Calu3 (cell line): ENCODE data around the gene ZNF581. TPM values are rescaled to one million over a fixed set of nuclear protein-coding genes. Genes with fewer than 3 reads are reported as not detected.
A peak's percentile ranks its signal among the peaks of the same experiment; 100 is the strongest.

Experiments used
- BruUV-seq: library from RNA; stranded (reverse); fragments of 400-500 nt; replicated peaks from 2 replicates; lab custom pipeline; 2021; lab: Mats Ljungman, UMichigan
- CTCF ChIA-PET: fragments of 300-600 bp; sonication (Branson Sonifier 250); formaldehyde crosslinking; loops from one replicate; lab custom pipeline; 2022; ENCODE audit warnings: antibody characterized with exemption; lab: Charles Lee
- DNase-seq: peaks from one replicate; pipeline ENCODE4 v3.0.0; 2022
- H3K27ac Mint-ChIP-seq: one replicate; pipeline ENCODE4 v1.8.0; 2022; ENCODE audit warnings: mixed read lengths; ENCODE audit not compliant: unreplicated experiment
- H3K27me3 Mint-ChIP-seq: one replicate; pipeline ENCODE4 v1.8.0; 2022; ENCODE audit warnings: mixed read lengths; ENCODE audit not compliant: unreplicated experiment
- H3K36me3 Mint-ChIP-seq: one replicate; pipeline ENCODE4 v1.8.0; 2022; ENCODE audit warnings: mild to moderate bottlenecking, moderate library complexity, mixed read lengths; ENCODE audit not compliant: insufficient read depth, unreplicated experiment
- H3K4me1 Mint-ChIP-seq: one replicate; pipeline ENCODE4 v1.8.0; 2022; ENCODE audit warnings: mild to moderate bottlenecking, low read depth, mixed read lengths; ENCODE audit not compliant: unreplicated experiment
- H3K4me3 Mint-ChIP-seq: one replicate; pipeline ENCODE4 v1.8.0; 2022; ENCODE audit warnings: mild to moderate bottlenecking, low read depth, moderate library complexity, mixed read lengths; ENCODE audit not compliant: unreplicated experiment
- H3K9me3 Mint-ChIP-seq: one replicate; pipeline ENCODE4 v1.8.0; 2022; ENCODE audit warnings: low read depth, mixed read lengths; ENCODE audit not compliant: unreplicated experiment
- CTCF ChIP-seq: fragments of 200-600 bp; IDR thresholded peaks from one replicate; pipeline ENCODE4 v1.8.0; 2022; ENCODE audit warnings: antibody characterized with exemption; ENCODE audit not compliant: unreplicated experiment
- intact Hi-C: fragments of 100-400 bp; cut with micrococcal nuclease; formaldehyde crosslinking; loops from one replicate; pipeline ENCODE4 v1.10.0; 2022; ENCODE audit not compliant: unreplicated experiment
- total RNA-seq: library from RNA; stranded (reverse); gene quantifications from 2 replicates; pipeline ENCODE4 v1.2.3, GENCODE V29; 2022

The ZNF581 gene
- total RNA-seq, 1 experiment from 2014 or later: 33.1 TPM

DNA sequence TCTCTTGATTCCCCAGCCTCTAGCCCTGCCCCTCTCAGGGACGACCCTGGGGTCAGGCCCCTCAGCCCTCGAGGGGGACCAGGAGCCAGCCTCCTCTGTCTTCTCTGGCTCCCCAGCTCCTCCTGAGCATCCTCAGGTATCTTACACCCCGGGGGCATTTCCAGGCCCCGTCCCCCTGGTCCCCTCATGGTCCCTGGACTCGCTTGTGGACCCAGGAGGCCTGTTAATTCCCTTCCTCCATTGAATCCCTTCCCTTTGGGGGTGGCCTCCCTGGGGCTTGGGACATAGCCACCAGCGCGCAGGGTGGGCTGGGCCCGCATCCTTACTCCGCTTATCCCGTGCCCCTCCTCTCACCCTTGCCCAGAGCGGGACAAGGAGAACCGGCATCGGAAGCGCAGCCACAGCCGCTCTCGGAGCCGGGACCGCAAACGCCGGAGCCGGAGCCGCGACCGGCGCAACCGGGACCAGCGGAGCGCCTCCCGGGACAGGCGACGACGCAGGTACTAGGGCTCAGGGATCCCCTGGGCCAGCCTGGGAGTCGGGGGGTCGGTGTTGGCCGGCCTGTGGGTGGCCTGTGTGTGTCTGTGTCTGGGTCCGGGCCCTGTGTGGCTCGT, 15.5 kb downstream of the ZNF581 start:
- Mint-ChIP-seq H3K4me3 (peak overlapping the region; percentile 34), H3K27ac (peak overlapping the region; percentile 24), H3K4me1 (peaks cover 40% of the 10 kb centered on the region), H3K36me3 (peaks cover 90% of the 10 kb centered on the region), H3K9me3 (no peaks in the 10 kb centered on the region), H3K27me3 (no peaks in the 10 kb centered on the region)
- CTCF ChIA-PET: interaction anchor here (0.5 kb wide), 1 partner anchor 24 kb away, joined by 5 read pairs; no protein-coding TSS in a partner anchor
- BruUV-seq: no TSS peak
- no peak for DNase-seq
- TF ChIP-seq CTCF: no peak
- intact Hi-C loops: loop anchor here (10.0 kb wide), 1 partner anchor 146 kb away; no protein-coding TSS in a partner anchor

DNA sequence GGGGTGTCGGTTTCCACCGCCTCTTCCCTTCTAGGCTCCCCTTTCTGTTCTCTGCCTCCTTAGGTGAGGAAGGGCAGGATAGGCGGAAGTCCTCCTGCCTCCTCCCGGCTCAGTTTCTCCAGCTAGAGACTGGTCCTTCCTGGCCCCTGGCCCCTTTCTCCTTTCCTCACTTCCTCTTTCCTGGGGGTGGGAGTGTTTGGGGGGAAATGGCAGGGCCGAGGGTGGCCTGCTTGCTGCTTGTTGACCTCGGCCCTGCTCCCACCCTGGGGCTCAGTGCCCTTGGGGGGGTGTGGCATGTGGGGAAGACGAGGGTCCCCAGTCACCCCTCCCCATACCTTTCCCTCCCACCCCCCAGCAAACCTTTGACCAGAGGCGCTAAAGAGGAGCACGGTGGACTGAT, 16.4 kb downstream of the ZNF581 start:
- Mint-ChIP-seq H3K9me3 (no peaks in the 10 kb centered on the region), H3K27me3 (no peaks in the 10 kb centered on the region), H3K36me3 (peaks cover 90% of the 10 kb centered on the region), H3K4me3 (peak overlapping the region; percentile 34), H3K27ac (peak overlapping the region; percentile 24), H3K4me1 (peaks cover 40% of the 10 kb centered on the region)
- no TSS peak for BruUV-seq
- intact Hi-C loops: loop anchor here (10.0 kb wide), 1 partner anchor 145 kb away; no protein-coding TSS in a partner anchor
- no peak for TF ChIP-seq CTCF
- CTCF ChIA-PET: no interaction called here
- no peak for DNase-seq

DNA sequence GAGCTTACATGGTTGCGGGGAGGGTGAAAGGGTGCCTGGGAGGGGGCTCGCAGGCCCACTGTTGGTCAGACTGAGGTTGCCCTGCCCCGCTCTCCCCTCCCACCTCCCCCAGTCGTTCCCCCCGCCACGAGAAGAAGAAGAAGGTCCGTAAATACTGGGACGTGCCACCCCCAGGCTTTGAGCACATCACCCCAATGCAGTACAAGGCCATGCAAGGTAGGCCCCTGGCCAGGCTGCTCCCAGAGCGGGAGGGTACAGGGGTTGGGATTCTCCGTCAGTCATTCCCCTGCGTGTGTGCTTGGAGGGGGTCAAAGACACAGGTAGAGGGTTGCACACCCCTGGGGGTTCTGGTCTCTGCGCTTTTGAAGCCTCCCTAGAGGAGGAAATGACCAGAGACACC, 17.0 kb downstream of the ZNF581 start:
- CTCF ChIA-PET: no interaction called here
- H3K27me3 Mint-ChIP-seq: no peaks in the 10 kb centered on the region
- peaks cover 86% of the 10 kb centered on the region for H3K36me3 Mint-ChIP-seq
- peaks cover 40% of the 10 kb centered on the region for H3K4me1 Mint-ChIP-seq
- intact Hi-C loops: no loop called here
- H3K27ac Mint-ChIP-seq: no peak overlapping the region
- TF ChIP-seq CTCF: no peak
- BruUV-seq: no TSS peak
- no peak overlapping the region for H3K4me3 Mint-ChIP-seq
- no peak for DNase-seq
- H3K9me3 Mint-ChIP-seq: no peaks in the 10 kb centered on the region

GRCh38 chr19:55660991-55661390, 17.5 kb downstream of the ZNF581 start:
- no peak for TF ChIP-seq CTCF
- Mint-ChIP-seq H3K4me3 (no peak overlapping the region), H3K4me1 (peaks cover 40% of the 10 kb centered on the region), H3K36me3 (peaks cover 86% of the 10 kb centered on the region), H3K9me3 (no peaks in the 10 kb centered on the region), H3K27ac (no peak overlapping the region), H3K27me3 (no peaks in the 10 kb centered on the region)
- intact Hi-C loops: no loop called here
- BruUV-seq: no TSS peak
- no peak for DNase-seq
- CTCF ChIA-PET: no interaction called here
